Uterus (tissue), 4 donors: ENCODE results near the gene IQGAP2. TPM values are rescaled to one million over a fixed set of nuclear protein-coding genes. Genes with fewer than 3 reads are reported as not detected.

ENCODE experiments used
- DNase-seq, 2 donors: peaks; one replicate each; pipeline ENCODE4 v3.0.0-alpha.2; 2019 to 2020
- H3K27ac ChIP-seq, 2 donors: fragments of 200-600 bp; sonication (generic); 1 replicate in 1 of 2; 2 replicates in 1 of 2; pipeline ENCODE4 v1.5.1; 2016 to 2018
- H3K27me3 ChIP-seq, 2 donors: fragments of 200-600 bp; sonication (generic); one replicate each; pipeline ENCODE4 v1.5.1; 2018 to 2019; ENCODE audit warnings: control low read depth in 1 of 2
- H3K36me3 ChIP-seq, 2 donors: fragments of 200-600 bp; sonication (generic); one replicate each; pipeline ENCODE4 v1.5.1; 2019; ENCODE audit warnings: control low read depth in 1 of 2
- H3K4me1 ChIP-seq, 2 donors: fragments of 200-600 bp; sonication (generic); one replicate each; pipeline ENCODE4 v1.5.1; 2018 to 2019; ENCODE audit warnings: control low read depth in 1 of 2
- H3K4me3 ChIP-seq, 2 donors: fragments of 200-600 bp; sonication (generic); 1 replicate in 1 of 2; 2 replicates in 1 of 2; pipeline ENCODE4 v1.5.1; 2018 to 2019; ENCODE audit warnings: mild to moderate bottlenecking in 1 of 2
- H3K9me3 ChIP-seq, 2 donors: fragments of 200-600 bp; sonication (generic); one replicate each; pipeline ENCODE4 v1.5.1; 2019; ENCODE audit warnings: control low read depth in 1 of 2
- CTCF ChIP-seq, 4 experiments: fragments of 200-600 bp in 2 of 4; fragments of 450-650 bp in 2 of 4; sonication (generic) in 2 of 4; IDR thresholded peaks; one replicate each; pipeline ENCODE4 v1.5.1; 2016 to 2019; ENCODE audit warnings: antibody characterized with exemption in 4 of 4, mild to moderate bottlenecking in 2 of 4, moderate library complexity in 1 of 4
- POLR2A ChIP-seq, 2 donors: fragments of 450-650 bp; IDR thresholded peaks; one replicate each; pipeline ENCODE4 v1.6.1; 2016; ENCODE audit warnings: antibody characterized with exemption in 2 of 2, mild to moderate bottlenecking in 1 of 2, moderate library complexity in 1 of 2
- intact Hi-C: fragments of 100-400 bp; cut with DNase I; formaldehyde crosslinking; loops from one replicate; pipeline ENCODE4 v1.15.1; 2023; ENCODE audit warnings: low total_unique reads
- total RNA-seq, 4 donors: library from RNA; depleted of rRNA in 3 of 4; stranded (reverse); fragments of >200 nt in 3 of 4; gene quantifications; one replicate each; pipeline versions ENCODE4 v1.1.0 to v1.2.4, GENCODE V29; 2014 to 2023
- donor health status: DM: yes; HTN: yes; CAD: no.

Gene IQGAP2
- total RNA-seq: 10 to 100 TPM in 1 of 4 donors, 1 to 10 TPM in 3; 7.1 to 49.2 (median 9.4) TPM

GRCh38 chr5:76402886-76403765, at the start of gene IQGAP2:
TSS of gene IQGAP2 (plus strand) at chr5:76403285. CDS start at chr5:76403546, 261 bp downstream.
- Histone ChIP-seq H3K4me3 (peak within 1 kb of the TSS; percentile 16 to 47), H3K4me1 (no peaks in the 10 kb centered on the region), H3K36me3 (no peaks in the 10 kb centered on the region), H3K27ac (peak within 1 kb of the TSS in 1 of 2 donors; percentile 28), H3K27me3 (no peaks in the 10 kb centered on the region), H3K9me3 (no peaks in the 10 kb centered on the region)
- DNase-seq: peak; percentile 18 to 27
- intact Hi-C loops: no loop called here
- peak in 1 of 2 donors; percentile 18 for TF ChIP-seq POLR2A (IDR thresholded peaks at IDR 0.05)
- TF ChIP-seq CTCF (IDR thresholded peaks at IDR 0.05): peak in 3 of 4 experiments; percentile 19 to 62 (median 34)

- Histone ChIP-seq H3K4me3 (no peak overlapping the region), H3K27me3 (no peaks in the 10 kb centered on the region), H3K9me3 (no peaks in the 10 kb centered on the region), H3K4me1 (no peaks in the 10 kb centered on the region), H3K36me3 (no peaks in the 10 kb centered on the region), H3K27ac (no peak overlapping the region)
- intact Hi-C loops: no loop called here
- no peak for TF ChIP-seq CTCF (IDR thresholded peaks at IDR 0.05)
- no peak for TF ChIP-seq POLR2A (IDR thresholded peaks at IDR 0.05)
- no peak for DNase-seq
These were observed 46.2 kb upstream of the IQGAP2 start for GRCh38 chr5:76356887-76357286.

- no peaks in the 10 kb centered on the region for H3K4me1 ChIP-seq
- H3K9me3 ChIP-seq: no peaks in the 10 kb centered on the region
- no peak for DNase-seq
- no peaks in the 10 kb centered on the region for H3K27me3 ChIP-seq
- no peak overlapping the region for H3K4me3 ChIP-seq
- TF ChIP-seq POLR2A (IDR thresholded peaks at IDR 0.05) (no peak), CTCF (IDR thresholded peaks at IDR 0.05) (no peak)
- no peaks in the 10 kb centered on the region for H3K36me3 ChIP-seq
- intact Hi-C loops: no loop called here
- H3K27ac ChIP-seq: no peak overlapping the region
These were observed 39.5 kb upstream of the IQGAP2 start for GRCh38 chr5:76363352-76364225.

GRCh38 chr5:76364226-76364589, 38.9 kb upstream of the IQGAP2 start:
- TF ChIP-seq POLR2A (IDR thresholded peaks at IDR 0.05) (no peak), CTCF (IDR thresholded peaks at IDR 0.05) (no peak)
- H3K4me3 ChIP-seq: no peak overlapping the region
- H3K4me1 ChIP-seq: no peaks in the 10 kb centered on the region
- no peaks in the 10 kb centered on the region for H3K36me3 ChIP-seq
- no peak overlapping the region for H3K27ac ChIP-seq
- H3K27me3 ChIP-seq: no peaks in the 10 kb centered on the region
- intact Hi-C loops: no loop called here
- no peak for DNase-seq
- no peaks in the 10 kb centered on the region for H3K9me3 ChIP-seq
